HUES48 (cell line): ENCODE data around the gene B3GNT4.
"Not testable (repeated sequence)": the region's sequence is repeated elsewhere in the genome, so short reads cannot be mapped to it uniquely, and the experiment has no call there.

ENCODE experiments used
- H3K27ac ChIP-seq: one replicate; pipeline ENCODE4 v1.7.0; 2013; ENCODE audit warnings: low read depth, low read length, inconsistent platforms
- H3K27me3 ChIP-seq: 2 replicates; pipeline ENCODE4 v1.6.1; 2013; ENCODE audit warnings: mild to moderate bottlenecking, low read length; ENCODE audit not compliant: control insufficient read depth, insufficient read depth
- H3K36me3 ChIP-seq: 2 replicates; pipeline ENCODE4 v1.6.1; 2013; ENCODE audit warnings: low read length; ENCODE audit not compliant: control insufficient read depth, insufficient read depth
- H3K4me1 ChIP-seq: 2 replicates; pipeline ENCODE4 v1.6.1; 2013; ENCODE audit warnings: mild to moderate bottlenecking, low read length; ENCODE audit not compliant: control insufficient read depth, insufficient read depth
- H3K4me3 ChIP-seq: 2 replicates; pipeline ENCODE4 v1.5.1; 2013; ENCODE audit warnings: mild to moderate bottlenecking, low read depth, low read length
- H3K9ac ChIP-seq: 2 replicates; pipeline ENCODE4 v1.6.1; 2013; ENCODE audit warnings: mild to moderate bottlenecking, low read depth, low read length, moderate library complexity
- H3K9me3 ChIP-seq: 2 replicates; pipeline ENCODE4 v1.6.1; 2013; ENCODE audit warnings: low read length; ENCODE audit not compliant: control insufficient read depth, insufficient read depth

The B3GNT4 gene

DNA sequence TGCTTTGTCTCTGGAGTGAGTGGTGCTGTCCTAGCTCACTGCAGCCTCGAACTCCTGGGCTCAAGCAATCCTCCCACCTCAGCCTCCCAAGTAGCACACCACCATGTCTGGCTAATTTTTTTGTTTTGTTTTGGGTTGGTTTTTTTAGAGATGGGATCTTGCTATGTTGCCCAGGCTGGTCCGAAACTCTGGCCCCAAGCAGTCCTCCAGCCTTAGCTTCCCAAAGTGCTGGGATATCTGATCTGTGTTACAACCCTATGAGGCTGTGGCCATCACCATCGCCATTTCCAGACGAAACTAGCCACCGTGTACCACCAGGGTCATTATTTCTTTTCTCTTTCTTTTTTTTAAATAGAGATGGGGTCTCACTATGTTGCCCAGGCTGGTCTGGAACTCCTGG is 32.1 kb upstream of the B3GNT4 start:
- no peak overlapping the region for H3K9ac ChIP-seq
- no peaks in the 10 kb centered on the region for H3K27me3 ChIP-seq
- no peaks in the 10 kb centered on the region for H3K9me3 ChIP-seq
- no peaks in the 10 kb centered on the region for H3K4me1 ChIP-seq
- H3K4me3 ChIP-seq = no peak overlapping the region
- no peak overlapping the region for H3K27ac ChIP-seq
- H3K36me3 ChIP-seq = no peaks in the 10 kb centered on the region

- H3K9me3 ChIP-seq = no peaks in the 10 kb centered on the region
- H3K9ac ChIP-seq = no peak overlapping the region
- H3K4me1 ChIP-seq = no peaks in the 10 kb centered on the region
- H3K27me3 ChIP-seq = no peaks in the 10 kb centered on the region
- no peak overlapping the region for H3K27ac ChIP-seq
- H3K36me3 ChIP-seq = no peaks in the 10 kb centered on the region
- no peak overlapping the region for H3K4me3 ChIP-seq
Measured at GRCh38 chr12:122172262-122172939, 31.1 kb upstream of the B3GNT4 start.

GRCh38 chr12:122174155-122174845 is 29.2 kb upstream of the B3GNT4 start, which contains the start of gene IL31:
IL31 (minus strand) TSS chr12:122174221; CDS start chr12:122174172, 49 bp downstream.
- Histone ChIP-seq H3K9ac (no peak within 1 kb of the TSS), H3K9me3 (no peaks in the 10 kb centered on the region), H3K27me3 (no peaks in the 10 kb centered on the region), H3K4me3 (no peak within 1 kb of the TSS), H3K4me1 (no peaks in the 10 kb centered on the region), H3K36me3 (no peaks in the 10 kb centered on the region), H3K27ac (no peak within 1 kb of the TSS)

DNA sequence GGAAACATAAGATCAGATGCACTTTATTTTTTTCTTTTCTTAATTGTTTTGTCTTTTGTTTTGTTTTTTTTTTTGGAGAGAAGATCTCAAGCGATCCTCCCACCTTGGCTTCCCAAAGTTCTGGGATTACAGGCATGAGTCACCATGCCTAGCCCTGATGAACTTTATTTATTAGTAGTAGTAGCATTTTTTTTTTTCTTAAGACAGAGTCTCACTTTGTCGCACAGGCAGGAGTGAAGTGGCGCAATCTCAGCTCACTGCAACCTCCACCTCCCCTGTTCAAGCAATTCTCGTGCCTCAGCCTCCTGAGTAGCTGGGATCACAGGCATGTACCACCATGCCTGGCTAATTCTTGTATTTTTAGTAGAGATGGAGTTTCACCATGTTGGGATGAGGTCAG is 27.0 kb upstream of the B3GNT4 start:
- not testable (repeated sequence) for H3K27ac ChIP-seq, H3K27me3 ChIP-seq, H3K9me3 ChIP-seq, H3K4me1 ChIP-seq, H3K36me3 ChIP-seq, H3K9ac ChIP-seq, H3K4me3 ChIP-seq

DNA sequence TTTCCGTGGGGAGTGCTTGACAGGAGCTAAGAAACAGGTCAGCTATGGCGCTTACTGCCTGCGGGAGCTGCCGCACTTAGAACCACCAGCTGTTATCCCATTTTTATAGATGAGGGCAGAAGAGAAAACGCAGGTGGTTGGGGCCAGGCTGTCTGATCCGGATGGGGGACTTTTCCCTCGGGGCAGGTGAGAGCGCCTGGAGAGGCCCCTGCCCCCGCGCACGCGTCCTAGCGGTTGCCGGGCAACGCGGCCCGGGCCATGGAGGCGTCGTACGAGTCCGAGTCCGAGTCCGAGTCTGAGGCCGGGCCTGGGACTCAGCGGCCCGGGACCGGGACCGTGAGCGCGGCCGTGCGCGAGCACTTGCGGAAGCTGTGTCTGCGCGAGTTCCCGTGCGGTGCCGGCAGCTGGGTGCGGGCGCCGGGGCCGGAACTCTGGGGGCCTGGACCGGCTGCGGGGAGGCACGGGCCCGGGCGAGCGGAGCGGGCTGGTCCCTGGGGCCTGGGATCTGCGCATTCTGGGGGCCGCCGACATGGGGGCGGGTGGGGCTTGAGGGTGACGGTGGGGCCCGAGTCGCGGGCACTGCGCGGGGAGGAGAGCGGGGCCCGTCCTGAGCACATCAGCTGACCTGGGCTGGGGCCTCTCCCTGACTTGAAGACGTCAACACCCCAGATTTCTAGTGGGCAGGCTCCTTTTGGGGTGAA is 20.5 kb upstream of the B3GNT4 start, which contains the start of gene LRRC43:
Gene LRRC43, plus strand, starts transcription at position 237 of the 701 bp plus-strand sequence. Its CDS starts 22 bp downstream, at position 259.
- Histone ChIP-seq H3K9me3 (no peaks in the 10 kb centered on the region), H3K9ac (no peak within 1 kb of the TSS), H3K4me1 (no peaks in the 10 kb centered on the region), H3K27me3 (peaks cover 10% of the 10 kb centered on the region), H3K36me3 (no peaks in the 10 kb centered on the region), H3K27ac (no peak within 1 kb of the TSS), H3K4me3 (peak within 1 kb of the TSS; percentile 57)

- H3K9ac ChIP-seq = no peak overlapping the region
- H3K4me3 ChIP-seq = peak overlapping the region; percentile 57
- H3K4me1 ChIP-seq = no peaks in the 10 kb centered on the region
- H3K27ac ChIP-seq = no peak overlapping the region
- peaks cover 10% of the 10 kb centered on the region for H3K27me3 ChIP-seq
- no peaks in the 10 kb centered on the region for H3K36me3 ChIP-seq
- H3K9me3 ChIP-seq = no peaks in the 10 kb centered on the region
Measured at GRCh38 chr12:122183588-122183940, 19.9 kb upstream of the B3GNT4 start.

DNA sequence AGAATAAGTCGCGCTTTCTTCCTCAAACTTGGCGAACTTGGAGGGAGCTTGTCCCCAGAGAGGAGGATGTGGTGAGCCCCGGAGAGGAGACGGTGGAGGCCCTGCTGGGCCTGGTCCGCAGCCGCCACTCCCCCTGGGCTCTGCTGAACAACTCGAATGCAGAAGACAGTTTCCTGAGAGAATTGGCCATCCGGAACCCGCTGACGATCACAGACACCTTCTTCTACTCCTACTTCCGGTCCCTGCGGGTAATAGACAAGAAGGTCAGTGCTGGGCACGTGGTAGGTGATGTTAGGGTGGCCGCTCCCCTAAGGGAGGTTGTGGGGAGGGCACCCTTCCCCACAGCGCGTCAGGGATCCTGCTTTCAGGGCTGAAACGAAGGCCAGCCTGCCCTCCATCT is 19.0 kb upstream of the B3GNT4 start:
- H3K4me1 ChIP-seq = no peaks in the 10 kb centered on the region
- H3K27ac ChIP-seq = no peak overlapping the region
- no peak overlapping the region for H3K4me3 ChIP-seq
- peaks cover 10% of the 10 kb centered on the region for H3K27me3 ChIP-seq
- H3K9me3 ChIP-seq = no peaks in the 10 kb centered on the region
- no peaks in the 10 kb centered on the region for H3K36me3 ChIP-seq
- H3K9ac ChIP-seq = no peak overlapping the region

GRCh38 chr12:122185079-122185478 is 18.4 kb upstream of the B3GNT4 start:
- H3K4me1 ChIP-seq = no peaks in the 10 kb centered on the region
- peaks cover 10% of the 10 kb centered on the region for H3K27me3 ChIP-seq
- no peaks in the 10 kb centered on the region for H3K36me3 ChIP-seq
- H3K9me3 ChIP-seq = no peaks in the 10 kb centered on the region
- H3K27ac ChIP-seq = no peak overlapping the region
- no peak overlapping the region for H3K9ac ChIP-seq
- H3K4me3 ChIP-seq = no peak overlapping the region

- H3K27me3 ChIP-seq = peaks cover 10% of the 10 kb centered on the region
- no peaks in the 10 kb centered on the region for H3K9me3 ChIP-seq
- H3K27ac ChIP-seq = no peak overlapping the region
- H3K36me3 ChIP-seq = no peaks in the 10 kb centered on the region
- H3K4me1 ChIP-seq = no peaks in the 10 kb centered on the region
- no peak overlapping the region for H3K4me3 ChIP-seq
- H3K9ac ChIP-seq = no peak overlapping the region
Measured at GRCh38 chr12:122185494-122186082, 17.9 kb upstream of the B3GNT4 start.

DNA sequence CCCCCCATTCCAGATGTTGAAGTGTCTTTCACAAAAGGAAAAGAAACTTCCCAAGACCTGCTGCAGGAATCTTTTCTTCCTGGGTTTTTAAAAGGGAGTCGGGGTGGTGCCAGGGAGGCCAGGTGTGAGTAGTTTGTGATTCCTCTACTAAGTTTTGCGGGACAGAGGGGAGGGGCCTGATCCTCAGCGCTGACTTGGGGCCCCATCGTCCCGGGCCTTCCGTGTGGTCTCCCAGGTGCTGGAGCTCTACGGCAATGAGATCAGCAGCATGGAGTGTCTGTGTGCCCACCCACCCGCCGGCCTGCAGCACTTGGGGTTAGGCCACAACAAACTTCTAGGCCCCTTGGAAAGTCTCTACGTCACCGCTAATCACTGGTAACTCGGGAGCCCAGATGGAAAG is 16.0 kb upstream of the B3GNT4 start:
- no peak overlapping the region for H3K9ac ChIP-seq

More for the DNA sequence above, 16.0 kb upstream of the B3GNT4 start:
- Histone ChIP-seq H3K4me3 (no peak overlapping the region), H3K27ac (no peak overlapping the region), H3K4me1 (no peaks in the 10 kb centered on the region), H3K27me3 (peaks cover 10% of the 10 kb centered on the region), H3K36me3 (no peaks in the 10 kb centered on the region), H3K9me3 (no peaks in the 10 kb centered on the region)
